DND-41 (cell line): Measurements from ENCODE around the gene KAZN.

ENCODE experiments used
- CTCF ChIP-seq: IDR thresholded peaks from 2 replicates; pipeline ENCODE4 v1.5.1; 2012; ENCODE audit warnings: borderline replicate concordance, low read length, moderate library complexity, mild to moderate bottlenecking; ENCODE audit not compliant: poor library complexity, severe bottlenecking; ENCODE audit errors: extremely low read depth
- EZH2 ChIP-seq: IDR thresholded peaks from 3 replicates; pipeline ENCODE4 v1.6.1; 2012; ENCODE audit warnings: borderline replicate concordance, low read depth, mild to moderate bottlenecking, moderate library complexity, low read length, inconsistent platforms; ENCODE audit not compliant: severe bottlenecking

GRCh38 chr1:14687147-14687546 lies 88.7 kb downstream of the KAZN start:
- no peak for TF ChIP-seq CTCF
- TF ChIP-seq EZH2, result no peak
